WI38 (cell line): Measurements from ENCODE around the gene GAB3.

Source experiments
- H3K4me3 ChIP-seq: 2 replicates; pipeline ENCODE4 v1.5.1; 2011; ENCODE audit warnings: low read depth, mild to moderate bottlenecking, control low read depth, low read length
- TF ChIP-seq, protein P1 (sequence below): IDR thresholded peaks from 2 replicates; pipeline ENCODE4 v1.5.1; 2012; ENCODE audit warnings: low read depth, mild to moderate bottlenecking, control low read depth, low read length

The GAB3 gene, protein sequence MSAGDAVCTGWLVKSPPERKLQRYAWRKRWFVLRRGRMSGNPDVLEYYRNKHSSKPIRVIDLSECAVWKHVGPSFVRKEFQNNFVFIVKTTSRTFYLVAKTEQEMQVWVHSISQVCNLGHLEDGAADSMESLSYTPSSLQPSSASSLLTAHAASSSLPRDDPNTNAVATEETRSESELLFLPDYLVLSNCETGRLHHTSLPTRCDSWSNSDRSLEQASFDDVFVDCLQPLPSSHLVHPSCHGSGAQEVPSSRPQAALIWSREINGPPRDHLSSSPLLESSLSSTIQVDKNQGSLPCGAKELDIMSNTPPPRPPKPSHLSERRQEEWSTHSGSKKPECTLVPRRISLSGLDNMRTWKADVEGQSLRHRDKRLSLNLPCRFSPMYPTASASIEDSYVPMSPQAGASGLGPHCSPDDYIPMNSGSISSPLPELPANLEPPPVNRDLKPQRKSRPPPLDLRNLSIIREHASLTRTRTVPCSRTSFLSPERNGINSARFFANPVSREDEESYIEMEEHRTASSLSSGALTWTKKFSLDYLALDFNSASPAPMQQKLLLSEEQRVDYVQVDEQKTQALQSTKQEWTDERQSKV

DNA sequence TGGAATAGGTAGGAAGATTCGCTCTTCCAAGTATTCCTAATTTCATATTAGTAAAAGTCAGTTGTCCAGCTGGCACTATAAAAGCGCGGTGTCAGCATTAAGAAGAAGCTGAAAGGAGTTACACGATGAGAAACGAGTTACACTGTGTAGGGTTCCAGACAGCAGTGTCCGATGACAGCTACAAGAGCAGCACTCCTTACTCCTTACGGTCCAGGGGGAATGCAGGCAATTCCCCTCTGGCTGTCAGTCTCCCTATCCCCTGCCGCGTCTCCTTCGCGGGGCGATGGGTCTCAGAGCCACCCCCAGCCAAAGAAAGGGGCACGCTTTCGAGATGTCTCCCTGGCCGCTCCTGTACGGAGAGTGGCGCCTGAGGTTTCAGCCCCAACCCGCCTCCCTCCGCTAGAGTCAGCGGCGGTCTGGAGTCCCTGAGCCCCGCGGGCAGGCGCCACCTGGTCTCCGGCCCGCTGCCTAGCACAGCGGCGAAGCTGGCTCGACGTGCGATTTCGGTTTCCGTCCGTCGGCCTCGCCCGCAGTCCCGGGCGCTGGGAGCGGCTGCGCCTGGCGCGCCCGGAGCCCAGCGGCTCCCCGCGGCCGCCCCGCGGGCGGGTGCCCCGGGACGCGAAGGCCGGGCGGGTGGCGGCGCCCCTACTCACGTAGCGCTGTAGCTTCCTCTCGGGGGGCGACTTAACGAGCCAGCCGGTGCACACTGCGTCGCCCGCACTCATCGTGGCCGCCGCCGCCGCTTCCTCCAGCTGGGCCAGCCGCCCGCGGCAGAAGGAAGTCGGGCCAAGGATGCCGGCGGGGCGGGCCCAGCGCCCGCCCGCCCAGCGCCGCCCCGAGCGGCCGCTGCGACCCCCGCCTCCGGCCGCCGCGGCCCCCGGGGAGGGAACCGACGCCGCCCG lies at the start of gene GAB3:
Gene GAB3, minus strand, starts transcription at position 777 of the 902 bp plus-strand sequence. Its CDS starts 52 bp downstream, at position 725.
- H3K4me3 ChIP-seq, result peak within 1 kb of the TSS; percentile 56
- TF ChIP-seq, protein P1, sequence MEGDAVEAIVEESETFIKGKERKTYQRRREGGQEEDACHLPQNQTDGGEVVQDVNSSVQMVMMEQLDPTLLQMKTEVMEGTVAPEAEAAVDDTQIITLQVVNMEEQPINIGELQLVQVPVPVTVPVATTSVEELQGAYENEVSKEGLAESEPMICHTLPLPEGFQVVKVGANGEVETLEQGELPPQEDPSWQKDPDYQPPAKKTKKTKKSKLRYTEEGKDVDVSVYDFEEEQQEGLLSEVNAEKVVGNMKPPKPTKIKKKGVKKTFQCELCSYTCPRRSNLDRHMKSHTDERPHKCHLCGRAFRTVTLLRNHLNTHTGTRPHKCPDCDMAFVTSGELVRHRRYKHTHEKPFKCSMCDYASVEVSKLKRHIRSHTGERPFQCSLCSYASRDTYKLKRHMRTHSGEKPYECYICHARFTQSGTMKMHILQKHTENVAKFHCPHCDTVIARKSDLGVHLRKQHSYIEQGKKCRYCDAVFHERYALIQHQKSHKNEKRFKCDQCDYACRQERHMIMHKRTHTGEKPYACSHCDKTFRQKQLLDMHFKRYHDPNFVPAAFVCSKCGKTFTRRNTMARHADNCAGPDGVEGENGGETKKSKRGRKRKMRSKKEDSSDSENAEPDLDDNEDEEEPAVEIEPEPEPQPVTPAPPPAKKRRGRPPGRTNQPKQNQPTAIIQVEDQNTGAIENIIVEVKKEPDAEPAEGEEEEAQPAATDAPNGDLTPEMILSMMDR, result no peak

DNA sequence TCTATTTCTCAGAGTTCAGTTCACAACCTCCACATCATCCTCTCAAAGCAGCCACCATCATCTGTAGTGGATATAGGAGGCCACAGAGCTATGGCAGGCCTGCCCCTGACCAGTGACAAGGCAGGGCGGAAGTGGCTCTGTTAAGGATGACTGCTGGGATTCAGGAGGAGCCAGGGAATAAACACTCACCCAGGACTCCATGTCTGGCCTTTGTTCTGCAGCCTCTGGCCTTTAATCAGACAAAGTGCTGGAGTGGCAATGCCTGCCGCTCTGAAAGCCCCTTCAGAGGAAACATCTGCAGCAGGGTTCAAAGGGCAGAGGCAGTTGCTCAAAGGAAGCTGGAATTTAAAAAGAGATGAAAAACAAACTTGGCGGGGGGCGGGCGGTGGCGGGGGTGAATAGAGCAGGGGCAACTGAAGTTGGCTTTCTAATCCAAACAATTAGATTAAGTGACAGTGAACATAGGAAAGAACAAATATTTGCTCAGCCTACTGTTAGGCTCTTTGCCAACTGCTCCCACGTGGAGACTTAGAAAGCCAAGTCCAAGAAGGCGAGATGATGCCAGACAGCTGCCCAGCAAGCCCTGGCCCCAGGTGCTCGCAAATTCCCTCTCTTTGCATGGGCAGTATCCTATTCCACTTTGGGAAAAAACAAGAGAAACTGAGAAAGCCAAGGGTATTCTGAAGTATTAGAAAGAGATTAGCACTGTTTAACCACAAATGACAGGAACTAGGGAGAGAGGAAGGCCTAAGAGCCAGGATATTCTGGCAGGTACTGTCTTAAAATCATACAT lies 48.9 kb upstream of the GAB3 start:
- H3K4me3 ChIP-seq, result no peak overlapping the region
- TF ChIP-seq, protein P1, result no peak

DNA sequence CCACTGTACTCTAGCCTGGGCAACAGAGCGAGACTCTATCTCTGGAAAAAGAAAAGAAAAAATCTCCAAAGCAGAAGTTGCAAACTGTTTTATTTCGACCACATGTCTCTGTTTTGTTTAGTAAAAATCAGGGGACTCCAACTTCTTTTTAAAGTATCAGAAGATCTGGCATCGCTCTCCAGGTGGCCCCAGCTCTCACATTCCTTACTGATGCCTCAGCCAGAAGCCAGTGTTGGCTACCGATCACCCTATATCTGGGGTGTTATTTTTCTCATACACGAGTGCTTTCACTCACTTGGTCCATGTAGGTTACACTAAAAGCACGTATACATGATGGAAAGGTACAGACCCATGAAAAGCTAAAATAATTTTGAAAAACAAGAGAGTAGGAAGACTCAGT lies 46.1 kb upstream of the GAB3 start:
- H3K4me3 ChIP-seq, result no peak overlapping the region
- TF ChIP-seq, protein P1, result no peak

DNA sequence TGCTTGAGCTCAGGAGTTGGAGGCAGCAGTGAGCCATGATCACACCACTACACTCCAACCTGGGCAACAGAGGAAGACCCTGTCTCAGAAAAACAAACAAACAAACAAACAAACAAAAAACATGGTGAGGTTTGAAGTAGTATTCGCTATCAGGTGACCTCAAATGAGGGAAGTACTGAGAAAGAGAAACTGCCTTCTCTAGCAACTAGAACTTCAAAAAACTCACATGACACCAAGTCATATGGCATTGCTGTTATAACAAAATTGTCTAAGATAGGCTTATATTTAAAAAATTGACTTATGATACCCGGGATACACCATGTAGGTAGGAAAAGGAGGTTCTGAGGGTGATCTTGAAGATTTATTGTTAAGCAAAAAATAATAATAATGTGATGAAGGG lies 44.1 kb upstream of the GAB3 start:
- H3K4me3 ChIP-seq, result no peak overlapping the region
- TF ChIP-seq, protein P1, result no peak

DNA sequence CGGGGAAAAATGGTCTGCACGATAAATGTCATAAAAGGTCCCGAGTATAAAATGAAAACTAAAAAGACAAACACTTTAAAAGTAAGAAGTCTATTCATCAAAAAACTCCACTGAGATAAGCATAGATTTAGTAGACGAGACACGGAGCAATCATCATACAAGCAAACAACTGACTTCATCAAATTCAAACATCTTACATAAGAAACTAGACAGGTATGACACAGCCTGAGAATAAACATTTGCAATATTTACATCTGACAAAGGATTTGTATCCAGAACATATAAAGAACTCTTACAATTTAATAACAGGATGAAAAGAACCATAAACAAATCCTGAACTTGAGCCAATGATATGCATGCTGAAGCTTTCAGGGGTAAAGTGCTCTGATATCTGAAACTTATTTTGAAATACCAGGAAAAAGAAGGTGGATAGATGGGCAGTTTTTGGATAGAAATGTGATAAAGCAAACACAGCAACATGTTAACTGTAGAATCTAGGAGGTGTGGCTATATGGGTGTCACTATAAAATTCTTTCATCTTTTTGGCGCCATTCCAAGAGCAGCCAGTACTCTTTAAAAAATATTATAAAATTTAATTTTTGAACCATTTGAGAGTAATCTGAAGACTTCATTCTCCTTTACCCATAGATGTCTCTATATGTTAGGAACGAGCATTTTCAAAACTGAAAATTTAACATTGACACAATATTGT lies 42.4 kb upstream of the GAB3 start:
- TF ChIP-seq, protein P1, result no peak
- H3K4me3 ChIP-seq, result no peak overlapping the region

DNA sequence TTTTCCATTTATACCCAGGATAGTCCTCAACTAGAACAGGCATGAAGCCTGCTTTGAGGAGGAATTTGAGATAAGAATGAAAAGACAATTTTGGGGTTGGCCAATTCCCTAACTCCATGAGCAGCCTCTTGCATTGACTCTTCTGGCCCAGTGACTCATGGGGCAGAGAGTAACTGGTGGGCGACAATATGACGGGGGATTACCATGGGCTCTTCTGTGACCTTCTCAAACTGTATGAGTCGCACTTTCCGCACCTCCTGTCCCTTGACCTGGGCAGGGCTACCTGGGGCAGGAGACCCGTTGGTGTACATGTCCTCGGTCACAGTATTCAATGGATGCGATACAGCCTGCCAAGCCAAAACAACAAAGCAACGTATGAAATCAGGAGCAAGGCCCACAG lies 41.1 kb upstream of the GAB3 start:
- TF ChIP-seq, protein P1, result no peak
- H3K4me3 ChIP-seq, result no peak overlapping the region
